Parathyroid adenoma (tissue), 2 donors: Measurements from ENCODE around the gene KRT14.
"Not testable (repeated sequence)": the region's sequence is repeated elsewhere in the genome, so short reads cannot be mapped to it uniquely, and the experiment has no call there.

ENCODE experiments used
- H2AFZ ChIP-seq: fragments of 300-600 bp; sonication (generic); one replicate; pipeline ENCODE4 v1.7.0; 2017; ENCODE audit warnings: antibody characterized with exemption, mild to moderate bottlenecking
- H3K27ac ChIP-seq: fragments of 300-600 bp; sonication (generic); one replicate; pipeline ENCODE4 v1.7.0; 2017
- H3K27me3 ChIP-seq: fragments of 300-600 bp; sonication (generic); one replicate; pipeline ENCODE4 v1.7.0; 2017; ENCODE audit warnings: low read length; ENCODE audit not compliant: control insufficient read depth, insufficient read depth
- H3K36me3 ChIP-seq: fragments of 300-600 bp; sonication (generic); one replicate; pipeline ENCODE4 v1.7.0; 2017; ENCODE audit warnings: low read length; ENCODE audit not compliant: control insufficient read depth, insufficient read depth
- H3K4me1 ChIP-seq: fragments of 300-600 bp; sonication (generic); one replicate; pipeline ENCODE4 v1.7.0; 2017; ENCODE audit warnings: control low read depth
- H3K4me2 ChIP-seq: fragments of 300-600 bp; sonication (generic); one replicate; pipeline ENCODE4 v1.7.0; 2017; ENCODE audit warnings: low read length
- H3K4me3 ChIP-seq: fragments of 300-600 bp; sonication (generic); one replicate; pipeline ENCODE4 v1.7.0; 2017; ENCODE audit warnings: low read depth, low read length
- H3K79me2 ChIP-seq: fragments of 300-600 bp; sonication (generic); one replicate; pipeline ENCODE4 v1.7.0; 2017; ENCODE audit warnings: control low read depth
- H3K9ac ChIP-seq: fragments of 300-600 bp; sonication (generic); one replicate; pipeline ENCODE4 v1.7.0; 2017; ENCODE audit warnings: mild to moderate bottlenecking
- H3K9me3 ChIP-seq: fragments of 300-600 bp; sonication (generic); one replicate; pipeline ENCODE4 v1.7.0; 2017; ENCODE audit warnings: low read length; ENCODE audit not compliant: control insufficient read depth
- CTCF ChIP-seq: fragments of 300-600 bp; sonication (generic); IDR thresholded peaks from one replicate; pipeline ENCODE4 v1.7.0; 2017; ENCODE audit warnings: antibody characterized with exemption, mild to moderate bottlenecking
- donor health status: primary hyperparathyroidism.

The KRT14 gene

GRCh38 chr17:41625602-41626001, 38.9 kb upstream of the KRT14 start:
- Histone ChIP-seq H3K36me3 (no peaks in the 10 kb centered on the region), H3K27me3 (no peaks in the 10 kb centered on the region), H3K4me3 (no peak overlapping the region), H3K4me2 (no peak overlapping the region), H3K4me1 (no peaks in the 10 kb centered on the region), H3K9me3 (no peaks in the 10 kb centered on the region), H3K79me2 (no peaks in the 10 kb centered on the region), H2AFZ (no peak overlapping the region), H3K9ac (no peak overlapping the region), H3K27ac (no peak overlapping the region)
- no peak for TF ChIP-seq CTCF

GRCh38 chr17:41624208-41625101, 37.8 kb upstream of the KRT14 start, which contains the start of gene KRT17:
TSS of gene KRT17 (minus strand) at chr17:41624575. CDS start at chr17:41624509, 66 bp downstream.
- H3K27ac ChIP-seq = no peak within 1 kb of the TSS
- no peaks in the 10 kb centered on the region for H3K4me1 ChIP-seq
- no peaks in the 10 kb centered on the region for H3K9me3 ChIP-seq
- no peaks in the 10 kb centered on the region for H3K36me3 ChIP-seq
- no peaks in the 10 kb centered on the region for H3K79me2 ChIP-seq
- no peak within 1 kb of the TSS for H2AFZ ChIP-seq
- H3K4me2 ChIP-seq = no peak within 1 kb of the TSS
- no peak within 1 kb of the TSS for H3K9ac ChIP-seq
- no peak for TF ChIP-seq CTCF
- no peaks in the 10 kb centered on the region for H3K27me3 ChIP-seq
- H3K4me3 ChIP-seq = no peak within 1 kb of the TSS

GRCh38 chr17:41623184-41623861, 36.6 kb upstream of the KRT14 start:
- not testable (repeated sequence) for H3K4me2 ChIP-seq

GRCh38 chr17:41622340-41623183, 35.9 kb upstream of the KRT14 start:
- H3K36me3 ChIP-seq, H3K4me2 ChIP-seq, H3K9me3 ChIP-seq, H3K27me3 ChIP-seq, H3K79me2 ChIP-seq, H3K4me3 ChIP-seq, H3K27ac ChIP-seq, H3K9ac ChIP-seq, H3K4me1 ChIP-seq, H2AFZ ChIP-seq: not testable (repeated sequence)

More at GRCh38 chr17:41623184-41623861, 36.6 kb upstream of the KRT14 start:
- not testable (repeated sequence) for H3K4me3 ChIP-seq, H3K4me1 ChIP-seq, H3K9ac ChIP-seq, H3K27me3 ChIP-seq, H3K27ac ChIP-seq, H2AFZ ChIP-seq, H3K9me3 ChIP-seq, H3K79me2 ChIP-seq, H3K36me3 ChIP-seq

- H3K79me2 ChIP-seq = no peaks in the 10 kb centered on the region
- H3K4me1 ChIP-seq = no peaks in the 10 kb centered on the region
- no peak overlapping the region for H2AFZ ChIP-seq
- no peak overlapping the region for H3K4me2 ChIP-seq
- no peak overlapping the region for H3K9ac ChIP-seq
- H3K27ac ChIP-seq = no peak overlapping the region
- H3K4me3 ChIP-seq = no peak overlapping the region
- no peak for TF ChIP-seq CTCF
- no peaks in the 10 kb centered on the region for H3K36me3 ChIP-seq
- H3K27me3 ChIP-seq = no peaks in the 10 kb centered on the region
- H3K9me3 ChIP-seq = no peaks in the 10 kb centered on the region
Measured at GRCh38 chr17:41621916-41622315, 35.2 kb upstream of the KRT14 start.

GRCh38 chr17:41621435-41621817, 34.7 kb upstream of the KRT14 start:
- H3K27ac ChIP-seq, H3K79me2 ChIP-seq, H3K4me1 ChIP-seq, H3K36me3 ChIP-seq, H3K9me3 ChIP-seq, H2AFZ ChIP-seq, H3K4me3 ChIP-seq, H3K9ac ChIP-seq, H3K4me2 ChIP-seq, H3K27me3 ChIP-seq: not testable (repeated sequence)
